IPS-18c (cell line): ENCODE measurements around the gene HAND1.

Experiments
- H3K4me3 ChIP-seq: 2 replicates; pipeline ENCODE4 v1.7.0; 2013; ENCODE audit warnings: low read depth, mild to moderate bottlenecking, low read length, moderate library complexity; ENCODE audit not compliant: insufficient read depth
- H3K9me3 ChIP-seq: one replicate; pipeline ENCODE4 v1.6.1; 2013; ENCODE audit warnings: mild to moderate bottlenecking, low read length, moderate library complexity; ENCODE audit not compliant: control insufficient read depth, insufficient read depth

Gene HAND1

DNA sequence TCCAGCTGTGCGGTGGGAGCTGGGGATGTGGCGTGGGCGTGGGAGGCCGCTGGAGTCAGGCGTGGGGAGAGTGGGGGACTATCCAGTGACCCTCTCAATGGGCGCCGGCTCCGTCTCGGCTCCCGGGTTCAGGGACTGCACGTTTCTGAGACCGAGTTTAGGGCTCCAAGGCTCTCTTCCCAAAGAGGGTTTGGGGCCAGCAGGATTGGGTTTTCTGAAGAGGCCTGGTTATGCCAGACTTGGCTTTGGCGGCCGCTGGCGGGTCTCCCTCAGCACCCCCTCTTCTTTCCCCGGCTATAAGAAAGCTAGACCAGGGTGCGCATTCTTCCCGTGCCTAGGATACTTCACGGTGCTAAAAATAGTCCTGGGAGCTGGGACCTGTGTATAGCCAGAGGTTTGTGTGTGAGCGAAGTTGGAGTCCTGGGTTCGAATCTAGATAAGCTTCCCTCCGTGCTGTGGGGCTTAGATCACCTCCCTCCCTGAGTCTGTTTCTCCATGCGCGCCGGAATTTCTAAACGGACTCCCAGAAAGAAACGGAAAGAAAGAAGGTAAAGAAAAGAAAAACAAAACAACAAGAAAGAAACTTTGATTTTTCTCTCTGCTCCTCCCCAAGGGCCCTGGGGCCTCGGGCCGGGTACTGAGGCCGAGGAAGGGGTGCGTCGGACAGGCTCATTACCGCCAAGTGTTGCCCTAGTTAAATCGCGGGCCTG, 5.0 kb downstream of the HAND1 start:
- peak overlapping the region; percentile 34 for H3K4me3 ChIP-seq
- peaks cover 2% of the 10 kb centered on the region for H3K9me3 ChIP-seq

DNA sequence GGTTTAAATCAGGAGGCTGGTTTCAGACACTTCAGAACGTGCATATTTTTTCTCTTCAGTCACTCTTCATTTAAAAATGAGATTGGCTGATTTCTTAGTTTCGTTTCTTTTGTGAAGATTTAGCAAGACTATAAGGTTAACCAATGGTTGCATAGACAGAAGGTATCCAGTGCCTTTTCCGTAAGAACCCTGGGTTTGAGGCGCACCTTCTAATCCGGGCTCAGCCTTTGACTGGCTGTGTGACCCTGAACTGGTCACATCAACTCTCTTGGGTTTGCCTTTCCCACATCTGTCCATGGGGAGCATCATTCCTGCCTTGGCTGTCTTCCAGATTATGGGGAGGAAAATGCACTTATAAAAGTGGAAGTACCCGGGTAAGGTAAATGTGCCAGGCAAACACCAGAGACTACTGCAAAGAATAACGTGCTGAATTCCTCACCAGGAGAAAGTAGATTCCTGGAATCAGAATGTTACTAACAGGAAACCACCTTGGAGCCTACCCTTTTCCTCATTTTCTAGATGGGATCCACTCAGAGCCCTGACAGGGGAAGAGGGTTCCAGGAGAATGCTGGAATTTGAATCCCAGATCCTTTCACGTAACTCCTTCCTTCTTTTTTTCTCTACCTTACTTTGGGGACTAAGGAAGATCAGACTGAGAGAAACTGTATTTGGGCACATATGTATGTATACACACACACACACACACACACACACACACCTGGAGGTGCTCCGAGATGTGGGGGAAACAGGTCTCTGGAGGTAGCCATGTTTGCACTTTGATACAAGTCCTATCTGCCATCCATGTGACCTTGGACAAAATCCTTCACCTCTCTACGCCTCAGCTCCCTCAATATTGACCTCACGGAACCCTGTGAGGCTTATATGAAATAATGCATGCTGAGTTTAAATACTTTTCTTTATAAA, 6.8 kb downstream of the HAND1 start:
- no peak overlapping the region for H3K4me3 ChIP-seq
- peaks cover 2% of the 10 kb centered on the region for H3K9me3 ChIP-seq

DNA sequence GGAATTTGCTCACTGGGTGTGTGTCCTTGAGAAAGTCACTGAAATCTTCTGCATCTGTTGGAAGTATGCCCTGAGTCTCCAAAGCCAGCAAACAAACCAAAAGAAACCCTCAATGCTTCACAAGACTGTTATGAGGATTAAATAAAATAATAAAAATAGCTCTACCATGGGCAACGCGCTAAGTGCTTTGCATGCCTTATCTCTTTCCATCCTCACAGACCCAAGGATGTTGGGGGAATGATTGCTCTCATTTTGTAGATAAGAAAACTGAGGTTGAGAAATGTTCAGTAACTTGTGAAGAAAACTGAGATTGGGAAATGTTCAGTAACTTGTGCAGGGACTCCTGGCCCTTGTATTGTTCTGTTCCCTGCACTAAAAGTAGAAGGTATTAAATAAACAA, 7.9 kb downstream of the HAND1 start:
- Histone ChIP-seq H3K9me3 (peaks cover 2% of the 10 kb centered on the region), H3K4me3 (no peak overlapping the region)

DNA sequence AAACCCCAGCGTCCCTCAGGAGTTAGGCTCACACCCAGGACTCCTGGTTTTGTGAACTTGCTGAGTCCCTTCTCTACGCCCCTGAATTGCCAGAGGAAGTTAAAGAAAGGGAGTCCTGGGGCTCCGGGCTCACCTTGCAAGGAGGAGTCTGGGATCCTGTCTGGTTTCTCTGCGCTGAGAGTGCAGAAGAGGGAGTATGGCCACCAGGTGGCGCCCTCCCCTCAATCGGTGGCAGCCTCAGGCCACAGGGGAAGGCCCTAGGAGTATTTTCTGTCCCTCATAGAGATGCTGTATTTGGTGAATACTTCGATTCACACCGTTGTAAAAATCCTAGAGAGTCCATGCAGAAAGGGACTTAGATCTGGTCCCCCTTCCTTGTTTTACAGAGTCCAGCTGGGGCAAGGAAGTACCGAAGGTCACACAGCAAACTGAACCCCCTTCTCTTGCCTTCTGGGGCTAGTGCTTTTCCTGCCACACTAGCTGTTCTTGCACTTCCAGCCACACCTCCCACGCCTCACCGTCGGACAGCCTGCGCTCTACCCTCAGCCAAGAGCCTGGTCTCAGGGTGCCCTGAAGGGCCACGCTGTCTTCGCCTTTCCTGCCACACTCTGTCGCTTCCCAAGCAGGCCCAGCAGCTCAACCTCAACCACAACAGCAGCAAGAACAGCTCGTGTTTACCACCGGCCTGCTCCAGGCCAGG, 10.2 kb downstream of the HAND1 start:
- H3K4me3 ChIP-seq: no peak overlapping the region
- H3K9me3 ChIP-seq: no peaks in the 10 kb centered on the region

DNA sequence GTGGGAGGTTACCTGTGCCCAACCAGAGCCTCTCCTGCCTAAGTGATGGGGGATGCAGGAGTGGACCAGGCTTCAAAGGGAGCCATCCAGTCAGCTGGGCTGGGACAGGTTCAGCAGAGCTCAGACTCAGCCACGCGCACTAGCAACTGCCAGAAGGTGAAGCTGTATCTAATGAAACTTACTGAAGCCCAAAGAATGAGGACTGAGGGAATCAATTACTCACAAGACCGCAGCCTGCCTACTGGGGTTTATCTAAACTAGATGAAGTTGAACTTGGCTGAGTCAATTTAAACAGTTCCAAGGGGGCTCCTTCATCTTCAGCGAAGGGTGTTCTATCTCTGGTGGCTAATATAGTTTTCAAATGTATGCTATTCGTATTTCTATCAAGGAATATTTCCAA, 11.4 kb downstream of the HAND1 start:
- no peak overlapping the region for H3K4me3 ChIP-seq
- no peaks in the 10 kb centered on the region for H3K9me3 ChIP-seq

DNA sequence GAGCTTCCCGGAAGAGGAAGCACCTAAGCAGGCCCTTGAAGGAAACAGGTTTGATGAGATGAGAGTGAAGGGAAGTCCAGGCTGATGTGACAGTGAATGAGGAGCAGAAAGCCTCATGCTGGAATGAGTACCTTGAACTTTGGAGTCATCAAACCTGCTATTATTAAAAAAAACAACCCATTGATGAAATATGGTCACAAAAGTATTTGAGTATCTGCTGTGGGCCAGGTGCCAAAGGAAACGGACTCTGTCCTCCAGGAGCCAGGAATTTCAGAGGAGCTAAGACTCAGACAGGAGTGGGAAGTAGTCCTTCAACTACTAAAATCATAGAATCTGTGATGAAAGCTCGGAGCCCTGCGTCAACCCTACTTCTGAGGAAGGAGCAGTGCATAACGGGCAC, 11.9 kb downstream of the HAND1 start:
- Histone ChIP-seq H3K4me3 (no peak overlapping the region), H3K9me3 (no peaks in the 10 kb centered on the region)

DNA sequence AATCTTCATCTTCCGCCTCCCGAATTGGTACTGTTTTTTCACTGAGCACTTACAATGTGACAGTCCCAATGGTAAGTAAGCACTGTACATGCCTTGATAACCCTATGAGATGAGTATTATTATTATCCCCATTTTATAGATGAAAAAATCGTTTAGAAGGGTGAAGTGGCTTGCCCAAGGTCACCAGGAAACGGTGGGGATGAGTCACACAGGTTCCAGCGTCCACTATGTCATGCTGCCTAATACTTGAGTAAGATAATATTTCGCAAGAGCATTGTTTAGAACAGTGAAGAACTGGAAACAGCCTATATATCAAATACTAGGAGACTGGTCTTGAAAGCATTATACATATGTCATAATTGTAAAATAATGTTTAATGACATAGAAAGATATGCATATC, 12.9 kb downstream of the HAND1 start:
- Histone ChIP-seq H3K4me3 (no peak overlapping the region), H3K9me3 (no peaks in the 10 kb centered on the region)

DNA sequence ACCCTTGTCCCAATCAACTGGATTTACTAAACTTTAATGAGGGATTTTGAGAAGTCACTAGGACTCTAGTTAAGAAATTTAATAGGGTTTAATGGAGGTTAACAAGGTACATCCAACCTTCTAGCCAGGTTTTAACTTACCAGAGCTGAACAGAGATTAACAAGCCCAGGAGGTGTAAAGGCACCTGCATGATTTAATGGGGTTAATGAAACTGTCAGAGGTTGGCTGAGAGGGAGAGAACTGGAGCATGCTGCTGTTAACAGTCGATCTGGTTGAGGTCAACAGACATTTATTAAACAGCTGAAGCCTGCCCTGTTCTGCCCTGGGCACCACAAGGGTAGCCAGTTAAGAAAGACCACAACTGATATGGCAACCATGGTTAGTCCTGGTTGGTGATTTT, 13.6 kb downstream of the HAND1 start:
- H3K4me3 ChIP-seq: no peak overlapping the region
- no peaks in the 10 kb centered on the region for H3K9me3 ChIP-seq

DNA sequence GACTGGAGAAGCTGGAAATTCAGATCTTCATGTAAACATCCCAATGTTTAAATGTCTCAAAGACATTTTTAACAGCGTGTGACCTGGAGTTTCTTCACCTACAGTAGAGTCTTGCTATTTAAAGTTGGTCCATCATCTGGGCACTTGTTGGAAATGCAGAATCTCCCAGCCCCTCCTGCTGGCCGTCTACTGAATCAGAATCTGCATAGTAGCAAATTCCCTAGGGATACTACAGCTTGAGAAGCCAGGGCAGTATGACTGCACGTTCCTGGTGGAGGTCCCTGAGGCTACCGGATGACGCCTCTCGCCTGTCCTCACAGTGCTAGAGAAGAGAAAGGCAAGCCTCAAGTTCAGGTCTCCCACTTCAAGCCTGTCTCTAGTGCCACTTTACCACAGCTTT, 16.5 kb downstream of the HAND1 start:
- H3K4me3 ChIP-seq: no peak overlapping the region
- no peaks in the 10 kb centered on the region for H3K9me3 ChIP-seq

DNA sequence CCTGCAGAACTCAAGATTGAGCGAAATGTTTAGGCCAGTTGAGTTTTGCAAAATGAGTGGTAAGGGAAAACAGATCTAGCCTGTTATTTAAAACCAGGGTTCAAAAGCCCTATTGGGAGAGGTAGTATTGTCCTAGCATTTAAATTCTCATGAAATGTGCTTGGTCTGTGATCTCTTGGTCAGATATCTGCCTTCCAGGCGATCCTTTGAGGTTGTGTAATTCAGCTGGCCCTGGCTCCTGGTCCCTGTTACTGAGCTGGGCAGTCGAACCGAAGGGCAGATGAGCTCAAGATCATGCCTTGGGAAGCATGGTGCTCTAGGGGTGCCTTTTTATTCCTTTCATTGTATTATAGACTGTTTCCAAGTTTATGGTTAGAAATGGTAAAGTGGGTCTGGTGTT, 17.9 kb downstream of the HAND1 start:
- peaks cover 2% of the 10 kb centered on the region for H3K9me3 ChIP-seq
- H3K4me3 ChIP-seq: no peak overlapping the region

DNA sequence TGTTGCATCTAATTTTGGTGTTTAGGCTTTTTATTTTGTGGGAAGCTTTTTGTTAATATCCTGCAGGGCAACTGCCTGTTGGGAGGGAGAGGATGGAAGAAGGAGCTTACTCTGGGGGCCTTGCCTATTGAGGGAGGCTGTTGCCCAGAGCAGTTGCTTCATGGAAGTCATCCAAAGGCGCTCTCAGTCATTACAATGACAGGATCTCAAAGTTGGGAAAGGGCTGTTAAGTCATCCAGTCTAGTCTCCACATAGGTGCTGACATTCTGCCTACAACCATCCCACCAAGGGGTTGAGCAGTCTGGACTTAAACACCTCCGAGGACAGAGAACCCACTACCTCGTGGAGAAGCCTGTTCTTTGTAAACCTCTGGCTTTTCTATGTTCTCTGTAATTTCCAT, 19.0 kb downstream of the HAND1 start:
- H3K9me3 ChIP-seq: peaks cover 2% of the 10 kb centered on the region
- H3K4me3 ChIP-seq: no peak overlapping the region

DNA sequence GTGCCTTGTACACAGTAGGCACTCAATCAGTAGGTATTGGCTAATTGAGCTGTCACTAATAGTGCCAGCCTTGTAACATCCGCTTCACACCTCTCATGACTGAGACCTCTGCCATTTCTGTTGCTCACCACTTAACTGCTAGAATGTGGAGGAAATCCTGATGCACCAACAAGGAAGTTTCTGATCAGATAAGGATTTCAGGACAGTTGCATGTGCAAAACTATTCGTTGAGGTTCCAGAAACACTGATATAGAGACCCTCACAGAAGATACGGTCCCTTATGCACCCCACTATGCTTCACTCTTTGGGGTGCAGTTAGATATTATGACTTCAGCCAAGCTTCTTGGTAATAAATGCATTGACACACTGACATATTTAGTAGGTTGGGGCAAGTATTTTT, 21.5 kb downstream of the HAND1 start:
- Histone ChIP-seq H3K4me3 (no peak overlapping the region), H3K9me3 (peaks cover 2% of the 10 kb centered on the region)

DNA sequence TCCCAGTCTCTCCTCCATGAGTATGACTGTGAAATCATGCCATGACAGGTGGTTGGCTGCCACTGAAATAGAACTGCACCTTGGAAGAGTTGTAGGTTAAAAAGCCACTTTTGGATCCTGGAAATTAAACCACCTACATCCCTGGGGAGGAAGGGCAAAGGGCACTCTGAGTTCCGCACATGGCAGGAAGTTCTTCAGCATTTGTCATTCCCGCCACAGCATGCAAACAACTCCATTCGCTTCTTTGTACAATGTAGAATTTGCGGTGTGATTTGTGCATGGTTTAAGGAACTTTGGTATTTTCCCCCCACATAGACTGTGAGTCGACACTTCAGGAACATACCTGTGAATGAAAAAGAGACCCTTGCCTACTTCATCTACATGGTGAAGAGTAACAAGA, 22.4 kb downstream of the HAND1 start:
- H3K9me3 ChIP-seq: peaks cover 2% of the 10 kb centered on the region
- no peak overlapping the region for H3K4me3 ChIP-seq

DNA sequence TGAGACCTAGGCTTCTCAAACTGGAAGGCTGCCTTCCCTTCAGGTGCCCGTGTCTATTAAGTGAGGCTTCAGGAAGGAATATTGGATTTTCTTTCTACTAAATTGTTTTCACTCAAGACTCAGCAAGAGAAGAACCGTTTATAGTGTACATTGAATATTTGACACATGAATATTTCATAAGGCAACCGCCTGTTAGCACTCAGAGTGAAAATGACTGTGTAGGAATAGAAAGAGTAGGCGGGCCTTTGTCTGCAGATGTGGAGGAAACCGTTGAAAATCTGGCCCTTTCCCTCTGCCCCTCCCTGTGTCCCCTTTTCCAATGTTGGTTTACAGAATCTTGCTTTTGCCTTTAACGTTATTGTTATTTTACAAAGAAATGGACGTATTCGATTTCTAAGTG, 26.1 kb downstream of the HAND1 start:
- H3K9me3 ChIP-seq: peaks cover 2% of the 10 kb centered on the region
- no peak overlapping the region for H3K4me3 ChIP-seq

DNA sequence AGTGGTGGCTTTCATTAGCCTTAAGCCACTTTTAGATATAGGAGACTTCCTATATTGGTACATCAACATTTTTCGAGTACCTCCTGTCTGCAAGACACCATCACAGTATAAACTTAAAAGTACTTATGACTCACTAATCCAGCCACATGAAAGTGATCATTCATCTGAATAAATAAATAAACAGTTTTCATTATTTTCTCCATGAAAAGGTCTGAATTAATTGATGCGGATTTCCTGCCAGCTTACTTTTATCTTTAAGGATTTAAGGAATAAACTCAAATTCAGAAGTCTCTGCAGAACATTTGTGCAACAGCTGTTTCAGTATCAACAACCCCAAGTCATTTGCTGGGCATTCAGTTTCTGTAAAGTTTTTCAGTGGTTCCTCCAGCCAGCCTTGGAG, 28.2 kb downstream of the HAND1 start:
- Histone ChIP-seq H3K9me3 (no peaks in the 10 kb centered on the region), H3K4me3 (no peak overlapping the region)

DNA sequence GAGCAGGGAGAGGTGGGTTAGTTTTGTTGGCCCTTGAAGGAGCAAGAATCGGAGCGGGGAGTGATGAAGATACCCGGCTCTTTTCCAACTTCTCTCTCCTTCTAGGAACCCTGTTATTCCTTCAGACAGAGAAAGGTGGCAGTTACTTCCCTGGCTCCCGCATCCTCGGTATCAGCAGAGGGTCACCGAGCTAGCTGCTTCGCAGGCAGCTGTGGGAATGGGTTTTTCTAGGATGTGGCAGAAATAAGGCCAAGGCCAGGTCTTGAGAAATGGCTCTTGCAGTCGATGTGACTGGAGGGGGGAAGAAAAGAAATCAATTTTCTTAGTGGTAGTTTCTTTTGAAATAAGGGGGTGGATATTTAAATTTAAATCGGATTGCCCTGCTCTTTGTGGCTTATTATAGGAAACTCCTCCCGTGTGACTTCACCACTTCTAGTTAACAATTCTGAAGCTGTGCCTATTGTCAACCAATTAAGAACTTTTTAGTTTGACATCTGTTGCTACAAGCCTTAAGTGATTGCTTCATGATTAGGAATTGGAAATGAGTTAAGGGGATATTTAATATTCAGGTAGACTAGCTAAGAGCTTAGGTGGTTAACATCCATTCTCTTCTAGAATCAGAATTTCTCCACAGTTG, 30.8 kb downstream of the HAND1 start:
- Histone ChIP-seq H3K9me3 (no peaks in the 10 kb centered on the region), H3K4me3 (peak overlapping the region; percentile 97; the same call in 1 of the 2 replicates)
